Keratinocyte (primary cell): Measurements from ENCODE around the gene CACNG5. TPM values are rescaled to one million over a fixed set of nuclear protein-coding genes. Genes with fewer than 3 reads are reported as not detected.

Source experiments
- DNase-seq: peaks from one replicate; pipeline ENCODE4 v3.0.0-alpha.2; 2011; ENCODE audit warnings: low read depth, missing footprints, low spot score
- FAIRE-seq: peaks from 2 replicates; lab custom pipeline; 2011; peaks lifted over from hg19 to GRCh38; lab: Jason Lieb, UNC
- H2AFZ ChIP-seq: 2 replicates; pipeline ENCODE4 v1.6.0; 2012; ENCODE audit warnings: low read length, control low read depth, inconsistent platforms; ENCODE audit not compliant: control insufficient read depth
- H3K27ac ChIP-seq: 2 replicates; pipeline ENCODE4 v1.5.1; 2011; ENCODE audit warnings: low read length; ENCODE audit not compliant: control insufficient read depth, insufficient read depth
- H3K27me3 ChIP-seq: 3 replicates; pipeline ENCODE4 v1.6.0; 2011; ENCODE audit warnings: low read length; ENCODE audit not compliant: control insufficient read depth, insufficient read depth; ENCODE audit errors: extremely low read depth
- H3K36me3 ChIP-seq, 2 experiments: 2 replicates in 1 of 2; 3 replicates in 1 of 2; pipeline ENCODE4 v1.5.1; 2011; ENCODE audit warnings: low read length in 2 of 2, mild to moderate bottlenecking in 1 of 2; ENCODE audit not compliant: control insufficient read depth in 2 of 2, insufficient read depth in 2 of 2; ENCODE audit errors: extremely low read depth in 1 of 2
- H3K4me1 ChIP-seq: 3 replicates; pipeline ENCODE4 v1.5.1; 2011; ENCODE audit warnings: low read length; ENCODE audit not compliant: control insufficient read depth, insufficient read depth; ENCODE audit errors: extremely low read depth
- H3K4me2 ChIP-seq: 3 replicates; pipeline ENCODE4 v1.6.0; 2011; ENCODE audit warnings: low read depth, low read length; ENCODE audit not compliant: control insufficient read depth, insufficient read depth; ENCODE audit errors: extremely low read depth
- H3K4me3 ChIP-seq, 3 experiments: fragments of 200-600 bp in 1 of 3; sonication (generic) in 1 of 3; 2 replicates in 2 of 3; 3 replicates in 1 of 3; pipeline ENCODE4 v1.5.1; 2011 to 2016; ENCODE audit warnings: low read length in 3 of 3, mild to moderate bottlenecking in 3 of 3, control low read depth in 2 of 3, inconsistent platforms in 1 of 3, low read depth in 1 of 3, mixed read lengths in 1 of 3, mixed run types in 1 of 3, moderate library complexity in 1 of 3; ENCODE audit not compliant: control insufficient read depth in 2 of 3, insufficient read depth in 2 of 3; ENCODE audit errors: extremely low read depth in 1 of 3
- H3K79me2 ChIP-seq: 2 replicates; pipeline ENCODE4 v1.6.0; 2012; ENCODE audit warnings: low read length; ENCODE audit not compliant: control insufficient read depth, insufficient read depth
- H3K9ac ChIP-seq: 3 replicates; pipeline ENCODE4 v1.6.0; 2011; ENCODE audit warnings: low read length; ENCODE audit not compliant: control insufficient read depth, insufficient read depth; ENCODE audit errors: extremely low read depth
- H3K9me1 ChIP-seq: 3 replicates; pipeline ENCODE4 v1.6.0; 2011; ENCODE audit warnings: low read length; ENCODE audit not compliant: control insufficient read depth, insufficient read depth; ENCODE audit errors: extremely low read depth
- H3K9me3 ChIP-seq: 2 replicates; pipeline ENCODE4 v1.5.1; 2012; ENCODE audit warnings: low read depth, low read length; ENCODE audit not compliant: control insufficient read depth
- H4K20me1 ChIP-seq: 3 replicates; pipeline ENCODE4 v1.6.0; 2011; ENCODE audit warnings: low read length; ENCODE audit not compliant: control insufficient read depth, insufficient read depth; ENCODE audit errors: extremely low read depth
- CTCF ChIP-seq, 3 experiments: IDR thresholded peaks in 1 of 3; conservative IDR thresholded peaks in 1 of 3; optimal IDR thresholded peaks in 1 of 3; 2 replicates in 2 of 3; 3 replicates in 1 of 3; pipeline versions ENCODE3 to v1.5.1; 2011; ENCODE audit warnings: low read length in 3 of 3, mild to moderate bottlenecking in 3 of 3, moderate library complexity in 2 of 3, control low read depth in 1 of 3, inconsistent platforms in 1 of 3; ENCODE audit not compliant: insufficient read depth in 2 of 3; ENCODE audit errors: extremely low read depth in 1 of 3
- EZH2 ChIP-seq: IDR thresholded peaks from one replicate; pipeline ENCODE4 v1.6.1; 2012; ENCODE audit warnings: inconsistent platforms, mild to moderate bottlenecking, low read length, moderate library complexity
- dilution Hi-C: fragments of 300-500 bp; cut with MboI; formaldehyde crosslinking; loops from one replicate; pipeline ENCODE4 v1.7.0; 2020; ENCODE audit warnings: low sequenced_read_pairs; ENCODE audit not compliant: extremely low pct_ligation_motif_present
- polyA plus RNA-seq, 5 experiments: library from polyadenylated mRNA; depleted of rRNA in 3 of 5; stranded (reverse) in 3 of 5; stranded (forward) in 1 of 5; unstranded in 1 of 5; fragments of >200 nt; gene quantifications; 1 replicate in 1 of 5; 2 replicates in 3 of 5; 3 replicates in 1 of 5; pipeline versions ENCODE4 v1.2.1 to v1.2.3, GENCODE V29; 2011 to 2012; ENCODE audit warnings: missing spikeins in 2 of 5, low read depth in 1 of 5, low replicate concordance in 1 of 5

Gene CACNG5
- polyA plus RNA-seq, 1 donor (not counting 4 experiments of a cell fraction or from before 2014, with no cell fraction given) = not detected

GRCh38 chr17:66849851-66850580, 15.1 kb downstream of the CACNG5 start:
- H4K20me1 ChIP-seq = no peaks in the 10 kb centered on the region
- H3K79me2 ChIP-seq = no peaks in the 10 kb centered on the region
- DNase-seq = no peak
- H3K9ac ChIP-seq = no peak overlapping the region
- H3K9me1 ChIP-seq = no peaks in the 10 kb centered on the region
- H3K27ac ChIP-seq = no peak overlapping the region
- no peak overlapping the region for H2AFZ ChIP-seq
- dilution Hi-C loops = no loop called here
- H3K9me3 ChIP-seq = no peaks in the 10 kb centered on the region
- no peaks in the 10 kb centered on the region for H3K36me3 ChIP-seq
- H3K4me1 ChIP-seq = no peaks in the 10 kb centered on the region
- no peak overlapping the region for H3K4me3 ChIP-seq
- no peak for FAIRE-seq
- no peak overlapping the region for H3K4me2 ChIP-seq
- TF ChIP-seq EZH2 (no peak), CTCF (optimal IDR thresholded peaks at IDR 0.05 in 1 of 3, IDR thresholded peaks at IDR 0.05 in 1 of 3, conservative IDR thresholded peaks at IDR 0.05 in 1 of 3; ENCODE audit: extremely low read depth in 1 of 3, insufficient read depth in 2 of 3, low read length in 3 of 3) (no peak)
- no peaks in the 10 kb centered on the region for H3K27me3 ChIP-seq

- Histone ChIP-seq H3K4me3 (no peak overlapping the region), H3K4me1 (no peaks in the 10 kb centered on the region), H3K36me3 (no peaks in the 10 kb centered on the region), H3K27ac (no peak overlapping the region), H3K79me2 (no peaks in the 10 kb centered on the region), H3K9me3 (no peaks in the 10 kb centered on the region), H3K9me1 (no peaks in the 10 kb centered on the region), H4K20me1 (no peaks in the 10 kb centered on the region), H3K9ac (no peak overlapping the region), H3K4me2 (no peak overlapping the region), H3K27me3 (no peaks in the 10 kb centered on the region), H2AFZ (no peak overlapping the region)
- dilution Hi-C loops = no loop called here
- FAIRE-seq (no peak), DNase-seq (no peak)
- no peak for TF ChIP-seq CTCF (optimal IDR thresholded peaks at IDR 0.05 in 1 of 3, IDR thresholded peaks at IDR 0.05 in 1 of 3, conservative IDR thresholded peaks at IDR 0.05 in 1 of 3; ENCODE audit: extremely low read depth in 1 of 3, insufficient read depth in 2 of 3, low read length in 3 of 3)
These were observed 15.8 kb downstream of the CACNG5 start for GRCh38 chr17:66850692-66851091.
